ENCODE data around the gene MYLK.

GRCh38 chr3:123892195-123892594 lies 8.1 kb upstream of the MYLK start:
- TF ChIP-seq EP300 (IDR thresholded peaks at IDR 0.05) (no peak), CTCF (IDR thresholded peaks at IDR 0.05) (no peak)

All from stomach (tissue), 4 donors.